OCI-LY3 (cell line): ENCODE results near the gene PLA2G2F.

ENCODE experiments used
- H2AFZ ChIP-seq: fragments of 200-600, 300-600 bp; shearing (Covaris generic); 2 replicates; pipeline ENCODE4 v1.6.0; 2014; ENCODE audit warnings: antibody characterized with exemption, low read depth, low read length
- H3K27ac ChIP-seq: fragments of 200-600, 300-600 bp; sonication (generic); 2 replicates; pipeline ENCODE4 v1.5.1; 2014; ENCODE audit warnings: mild to moderate bottlenecking, low read length, moderate library complexity, mixed read lengths
- H3K27me3 ChIP-seq: fragments of 200-600, 300-600 bp; sonication (generic); 2 replicates; pipeline ENCODE4 v1.6.1; 2014; ENCODE audit warnings: low read depth, low read length, mixed read lengths
- H3K36me3 ChIP-seq: fragments of 200-600, 300-600 bp; sonication (generic); replicated peaks from 2 replicates; pipeline ENCODE3; 2014; ENCODE audit warnings: low read depth, low read length, mixed read lengths
- H3K4me1 ChIP-seq: fragments of 300-600, 200-600 bp; sonication (generic); 2 replicates; pipeline ENCODE4 v1.6.1; 2014; ENCODE audit warnings: low read length, mixed read lengths
- H3K4me2 ChIP-seq: fragments of 200-600, 300-600 bp; sonication (generic); 2 replicates; pipeline ENCODE4 v1.6.1; 2014; ENCODE audit warnings: low read length, mixed read lengths
- H3K4me3 ChIP-seq: fragments of 300-600, 200-600 bp; sonication (generic); 2 replicates; pipeline ENCODE4 v1.5.1; 2014; ENCODE audit warnings: antibody characterized with exemption, mild to moderate bottlenecking, low read length, moderate library complexity
- H3K79me2 ChIP-seq: fragments of 300-600, 200-600 bp; shearing (Covaris generic); 2 replicates; pipeline ENCODE4 v1.6.1; 2014; ENCODE audit warnings: mild to moderate bottlenecking, low read length, mixed read lengths
- H3K9ac ChIP-seq: fragments of 300-600, 200-600 bp; shearing (Covaris generic); 2 replicates; pipeline ENCODE4 v1.6.0; 2014; ENCODE audit warnings: mild to moderate bottlenecking, low read length, moderate library complexity
- H3K9me3 ChIP-seq: fragments of 200-600, 300-600 bp; shearing (Covaris generic); 2 replicates; pipeline ENCODE4 v1.6.1; 2014; ENCODE audit warnings: low read length, mixed read lengths; ENCODE audit not compliant: insufficient read depth
- H4K20me1 ChIP-seq: fragments of 200-600, 300-600 bp; sonication (generic); 2 replicates; pipeline ENCODE4 v1.6.1; 2016; ENCODE audit warnings: low read length, mixed read lengths; ENCODE audit not compliant: insufficient read depth
- EZH2phosphoT487 ChIP-seq: fragments of 200-600 bp; shearing (Covaris generic); IDR thresholded peaks from 2 replicates; pipeline ENCODE4 v1.6.1; 2018; ENCODE audit warnings: antibody characterized with exemption, mixed run types, low read depth
- TF ChIP-seq, protein P1 (sequence below): fragments of 200-600, 300-600 bp; sonication (generic); IDR thresholded peaks from 2 replicates; pipeline ENCODE4 v1.5.1; 2014; ENCODE audit warnings: antibody characterized with exemption, low read length, low read depth

Gene PLA2G2F

DNA sequence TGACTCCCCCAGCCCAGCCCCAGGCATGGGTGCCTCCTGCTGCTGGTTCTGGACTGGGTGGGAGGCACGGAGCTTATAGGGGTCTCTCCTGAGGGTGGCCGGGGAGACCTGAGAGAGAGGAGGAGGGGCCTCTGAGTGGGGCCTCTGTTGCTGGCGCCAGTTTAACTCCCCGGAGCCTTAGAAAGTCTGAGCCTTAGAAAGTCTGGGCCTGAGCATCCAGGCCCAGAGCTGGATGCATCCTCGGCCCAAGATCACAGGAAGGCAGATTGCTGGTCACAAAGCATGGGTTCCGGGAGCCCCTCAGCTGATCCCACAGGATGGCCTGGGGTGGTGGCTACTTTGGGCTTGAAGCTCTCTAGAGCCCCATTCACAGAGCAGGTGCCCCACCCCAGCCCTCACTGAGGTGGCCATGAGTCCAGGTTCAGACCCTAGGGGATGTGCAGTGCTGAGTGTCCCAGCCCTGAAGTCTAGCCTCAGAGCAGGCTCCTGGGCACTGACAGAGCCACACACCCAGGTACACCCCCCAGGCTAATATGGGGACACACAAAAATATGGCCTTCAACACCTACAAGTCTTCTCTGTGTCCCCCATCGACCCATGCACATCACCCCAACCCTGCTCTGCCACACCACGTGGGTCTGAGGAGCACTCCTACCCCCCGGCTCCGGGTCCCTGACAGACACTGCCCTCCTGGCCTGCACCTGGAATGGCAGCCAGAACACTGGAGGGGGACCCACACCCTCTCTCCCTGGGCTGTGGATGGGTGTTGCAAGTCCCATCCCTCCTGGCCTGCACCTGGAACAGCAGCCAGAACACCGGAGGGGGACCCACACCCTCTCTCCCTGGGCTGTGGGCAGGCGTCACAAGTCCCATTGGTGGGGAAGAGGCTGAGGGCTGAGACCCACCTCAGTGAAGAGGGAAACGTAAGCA lies 9.7 kb downstream of the PLA2G2F start:
- Histone ChIP-seq H3K27ac (no peak overlapping the region), H3K4me3 (no peak overlapping the region), H3K9ac (no peak overlapping the region), H3K27me3 (no peaks in the 10 kb centered on the region), H3K79me2 (no peaks in the 10 kb centered on the region), H3K9me3 (no peaks in the 10 kb centered on the region), H3K36me3 (no peaks in the 10 kb centered on the region), H3K4me1 (peaks cover 8% of the 10 kb centered on the region; the same call in 1 of the 2 replicates), H2AFZ (no peak overlapping the region), H4K20me1 (no peaks in the 10 kb centered on the region), H3K4me2 (no peak overlapping the region)
- TF ChIP-seq, protein P1, sequence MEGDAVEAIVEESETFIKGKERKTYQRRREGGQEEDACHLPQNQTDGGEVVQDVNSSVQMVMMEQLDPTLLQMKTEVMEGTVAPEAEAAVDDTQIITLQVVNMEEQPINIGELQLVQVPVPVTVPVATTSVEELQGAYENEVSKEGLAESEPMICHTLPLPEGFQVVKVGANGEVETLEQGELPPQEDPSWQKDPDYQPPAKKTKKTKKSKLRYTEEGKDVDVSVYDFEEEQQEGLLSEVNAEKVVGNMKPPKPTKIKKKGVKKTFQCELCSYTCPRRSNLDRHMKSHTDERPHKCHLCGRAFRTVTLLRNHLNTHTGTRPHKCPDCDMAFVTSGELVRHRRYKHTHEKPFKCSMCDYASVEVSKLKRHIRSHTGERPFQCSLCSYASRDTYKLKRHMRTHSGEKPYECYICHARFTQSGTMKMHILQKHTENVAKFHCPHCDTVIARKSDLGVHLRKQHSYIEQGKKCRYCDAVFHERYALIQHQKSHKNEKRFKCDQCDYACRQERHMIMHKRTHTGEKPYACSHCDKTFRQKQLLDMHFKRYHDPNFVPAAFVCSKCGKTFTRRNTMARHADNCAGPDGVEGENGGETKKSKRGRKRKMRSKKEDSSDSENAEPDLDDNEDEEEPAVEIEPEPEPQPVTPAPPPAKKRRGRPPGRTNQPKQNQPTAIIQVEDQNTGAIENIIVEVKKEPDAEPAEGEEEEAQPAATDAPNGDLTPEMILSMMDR, result no peak
- no peak for TF ChIP-seq EZH2phosphoT487

GRCh38 chr1:20149601-20150325 lies 10.6 kb downstream of the PLA2G2F start:
- Histone ChIP-seq H3K9ac (no peak overlapping the region), H2AFZ (no peak overlapping the region), H3K27me3 (no peaks in the 10 kb centered on the region), H3K4me2 (no peak overlapping the region), H3K27ac (no peak overlapping the region), H3K36me3 (no peaks in the 10 kb centered on the region), H3K4me3 (no peak overlapping the region), H4K20me1 (no peaks in the 10 kb centered on the region), H3K4me1 (peaks cover 9% of the 10 kb centered on the region; the same call in 1 of the 2 replicates), H3K79me2 (no peaks in the 10 kb centered on the region), H3K9me3 (no peaks in the 10 kb centered on the region)
- TF ChIP-seq EZH2phosphoT487, result no peak
- TF ChIP-seq, protein P1, result no peak

- Histone ChIP-seq H3K36me3 (no peaks in the 10 kb centered on the region), H3K4me1 (peaks cover 9% of the 10 kb centered on the region; the same call in 1 of the 2 replicates), H3K79me2 (no peaks in the 10 kb centered on the region), H2AFZ (no peak overlapping the region), H4K20me1 (no peaks in the 10 kb centered on the region), H3K9me3 (no peaks in the 10 kb centered on the region), H3K9ac (no peak overlapping the region), H3K4me2 (no peak overlapping the region), H3K4me3 (no peak overlapping the region), H3K27me3 (no peaks in the 10 kb centered on the region), H3K27ac (no peak overlapping the region)
- TF ChIP-seq EZH2phosphoT487, result no peak
- TF ChIP-seq, protein P1, result no peak
Measured at GRCh38 chr1:20150326-20150705, 11.2 kb downstream of the PLA2G2F start.

GRCh38 chr1:20150969-20151368 lies 11.8 kb downstream of the PLA2G2F start:
- Histone ChIP-seq H3K4me1 (peaks cover 9% of the 10 kb centered on the region; the same call in 1 of the 2 replicates), H3K9ac (0 out of 2 replicates have a peak overlapping the region, but pooled peaks have one; percentile 27), H3K27me3 (no peaks in the 10 kb centered on the region), H3K27ac (no peak overlapping the region), H3K36me3 (no peaks in the 10 kb centered on the region), H3K79me2 (no peaks in the 10 kb centered on the region), H3K9me3 (no peaks in the 10 kb centered on the region), H4K20me1 (no peaks in the 10 kb centered on the region), H2AFZ (no peak overlapping the region; the same call in 1 of the 2 replicates), H3K4me2 (peak overlapping the region; percentile 53), H3K4me3 (peak overlapping the region; percentile 94)
- no peak for TF ChIP-seq EZH2phosphoT487
- TF ChIP-seq, protein P1, result no peak
